ENCODE data around the gene PAPOLA.

Gene PAPOLA

DNA sequence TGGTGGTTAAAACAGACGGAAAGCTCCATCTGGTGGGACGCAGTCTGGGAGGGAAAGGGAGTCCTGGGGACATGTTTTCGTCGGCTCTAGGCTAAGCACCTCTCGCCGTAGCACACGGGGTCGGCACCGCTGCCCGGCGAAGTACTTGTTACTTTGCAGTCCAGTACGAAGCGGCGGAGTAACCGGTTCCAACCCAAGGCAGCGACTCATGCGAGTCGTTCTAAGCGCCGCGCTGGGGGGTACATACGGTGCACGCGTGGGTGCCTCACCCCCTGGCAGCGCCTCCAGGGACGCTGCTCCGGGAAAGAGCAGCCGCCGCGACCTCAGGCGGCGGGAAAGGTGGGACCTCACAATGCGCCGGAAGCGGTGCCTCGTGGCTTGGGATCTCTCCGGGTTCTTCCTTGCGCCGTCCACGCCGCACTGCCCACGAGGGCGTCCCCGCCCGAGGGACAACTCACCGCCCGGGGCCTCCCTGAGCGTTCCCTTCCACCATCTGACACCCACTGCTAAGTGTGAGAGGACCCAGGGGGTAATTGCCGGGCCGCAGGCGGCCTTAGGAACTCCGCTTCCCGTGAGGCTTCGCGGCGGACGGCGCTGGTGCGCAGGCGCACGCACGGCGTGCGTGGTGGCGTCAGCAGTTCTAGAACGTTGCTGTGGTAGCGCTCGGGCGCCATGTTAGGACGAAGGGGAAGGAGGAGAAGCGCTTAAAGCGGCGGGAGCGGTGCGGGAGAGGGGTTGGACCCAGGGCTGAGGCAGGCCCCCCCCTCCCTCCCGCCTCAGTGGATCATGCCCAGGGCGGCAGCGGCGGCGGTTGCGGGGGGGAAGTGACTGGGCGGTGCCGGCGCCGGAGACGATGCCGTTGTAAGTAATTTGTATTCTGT, at the start of gene PAPOLA:
Gene PAPOLA, plus strand, starts transcription at position 643 of the 881 bp plus-strand sequence. Its CDS starts 211 bp downstream, at position 854.
- TF ChIP-seq, protein P1, sequence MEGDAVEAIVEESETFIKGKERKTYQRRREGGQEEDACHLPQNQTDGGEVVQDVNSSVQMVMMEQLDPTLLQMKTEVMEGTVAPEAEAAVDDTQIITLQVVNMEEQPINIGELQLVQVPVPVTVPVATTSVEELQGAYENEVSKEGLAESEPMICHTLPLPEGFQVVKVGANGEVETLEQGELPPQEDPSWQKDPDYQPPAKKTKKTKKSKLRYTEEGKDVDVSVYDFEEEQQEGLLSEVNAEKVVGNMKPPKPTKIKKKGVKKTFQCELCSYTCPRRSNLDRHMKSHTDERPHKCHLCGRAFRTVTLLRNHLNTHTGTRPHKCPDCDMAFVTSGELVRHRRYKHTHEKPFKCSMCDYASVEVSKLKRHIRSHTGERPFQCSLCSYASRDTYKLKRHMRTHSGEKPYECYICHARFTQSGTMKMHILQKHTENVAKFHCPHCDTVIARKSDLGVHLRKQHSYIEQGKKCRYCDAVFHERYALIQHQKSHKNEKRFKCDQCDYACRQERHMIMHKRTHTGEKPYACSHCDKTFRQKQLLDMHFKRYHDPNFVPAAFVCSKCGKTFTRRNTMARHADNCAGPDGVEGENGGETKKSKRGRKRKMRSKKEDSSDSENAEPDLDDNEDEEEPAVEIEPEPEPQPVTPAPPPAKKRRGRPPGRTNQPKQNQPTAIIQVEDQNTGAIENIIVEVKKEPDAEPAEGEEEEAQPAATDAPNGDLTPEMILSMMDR (IDR thresholded peaks at IDR 0.05): no peak

DNA sequence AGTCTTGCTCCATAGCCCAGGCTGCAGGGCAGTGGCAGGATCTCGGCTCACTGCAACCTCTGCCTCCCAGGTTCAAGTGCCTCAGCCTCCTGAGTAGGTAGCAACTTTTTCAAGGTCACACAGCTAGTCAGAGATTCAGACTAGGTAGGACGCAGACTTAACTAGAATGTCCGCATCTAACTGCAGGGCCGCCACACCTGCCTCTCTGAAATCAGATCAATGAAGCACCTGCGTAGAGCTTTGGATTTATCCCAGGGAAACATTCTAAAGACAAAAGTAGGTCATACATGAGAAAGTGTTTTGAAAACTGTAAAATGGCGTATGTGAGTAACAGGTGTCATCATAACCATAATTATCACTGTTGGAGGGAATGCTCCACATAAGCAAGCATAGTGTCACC, 49.5 kb upstream of the PAPOLA start:
- TF ChIP-seq, protein P1 (IDR thresholded peaks at IDR 0.05): no peak

- TF ChIP-seq, protein P1 (IDR thresholded peaks at IDR 0.05): no peak
Observed at GRCh38 chr14:96455588-96455987, 46.6 kb upstream of the PAPOLA start.

GRCh38 chr14:96459851-96460250, 42.3 kb upstream of the PAPOLA start:
- TF ChIP-seq, protein P1 (IDR thresholded peaks at IDR 0.05): no peak

GRCh38 chr14:96461950-96462798, 40.0 kb upstream of the PAPOLA start:
- TF ChIP-seq, protein P1 (IDR thresholded peaks at IDR 0.05): no peak

- TF ChIP-seq, protein P1 (IDR thresholded peaks at IDR 0.05): no peak
Observed at GRCh38 chr14:96464136-96464535, 38.0 kb upstream of the PAPOLA start.

DNA sequence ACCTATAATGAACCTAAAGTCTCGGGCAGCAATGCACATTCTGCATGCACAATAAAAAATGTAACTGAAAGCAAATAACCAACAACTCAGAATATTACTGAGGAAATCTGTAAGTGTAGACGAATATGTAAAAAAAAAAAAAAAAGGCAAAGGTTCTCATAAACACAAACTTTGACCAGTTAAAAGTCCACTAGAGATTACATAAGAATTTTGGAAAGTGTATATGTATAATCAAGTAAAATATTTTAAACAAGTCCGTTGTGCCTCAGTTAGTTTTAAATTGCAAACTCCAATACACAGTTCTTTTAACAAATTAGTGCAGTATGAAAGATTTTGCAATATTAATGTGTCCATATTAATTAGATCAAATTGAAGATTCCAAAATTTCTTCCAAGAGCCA, 35.3 kb upstream of the PAPOLA start:
- TF ChIP-seq, protein P1 (IDR thresholded peaks at IDR 0.05): no peak

All from LNCAP (cell line).